Stomach (tissue), 9 donors: ENCODE data around the gene BTBD6. TPM values are rescaled to one million over a fixed set of nuclear protein-coding genes. Genes with fewer than 3 reads are reported as not detected.
A peak's percentile ranks its signal among the peaks of the same experiment; 100 is the strongest.
"Not testable (repeated sequence)": the region's sequence is repeated elsewhere in the genome, so short reads cannot be mapped to it uniquely, and the experiment has no call there.

Experiments used
- DNase-seq, 2 donors: peaks; one replicate each; pipeline versions ENCODE4 v3.0.0 to v3.0.0-alpha.2; 2013 to 2019
- H3K27ac ChIP-seq, 5 donors: fragments of 200-600 bp in 4 of 5; sonication (generic) in 4 of 5; one replicate each; pipeline ENCODE4 v1.5.1; 2013 to 2019; ENCODE audit warnings: mild to moderate bottlenecking in 1 of 5, moderate library complexity in 1 of 5
- H3K27me3 ChIP-seq, 3 donors: fragments of 200-600 bp; sonication (generic); one replicate each; pipeline ENCODE4 v1.5.1; 2017 to 2019; ENCODE audit warnings: mixed run types in 1 of 3
- H3K36me3 ChIP-seq, 4 donors: fragments of 200-600 bp; sonication (generic); 1 replicate in 3 of 4; 2 replicates in 1 of 4; pipeline ENCODE4 v1.5.1; 2016 to 2019
- H3K4me1 ChIP-seq, 4 donors: fragments of 200-600 bp; sonication (generic); one replicate each; pipeline ENCODE4 v1.5.1; 2016 to 2019
- H3K4me3 ChIP-seq, 4 donors: fragments of 200-600 bp; sonication (generic) in 3 of 4; one replicate each; pipeline ENCODE4 v1.5.1; 2016 to 2019; ENCODE audit warnings: mild to moderate bottlenecking in 1 of 4
- H3K9me3 ChIP-seq, 4 donors: fragments of 200-600 bp; sonication (generic); one replicate each; pipeline ENCODE4 v1.5.1; 2016 to 2019
- EP300 ChIP-seq: sonication (generic); formaldehyde crosslinking; IDR thresholded peaks from one replicate; pipeline ENCODE4 v1.6.1; 2017; ENCODE audit warnings: antibody characterized with exemption
- POLR2A ChIP-seq, 4 donors: fragments of 450-650 bp; IDR thresholded peaks; one replicate each; pipeline ENCODE4 v1.6.1; 2016; ENCODE audit warnings: antibody characterized with exemption in 4 of 4, control low read depth in 2 of 4, mild to moderate bottlenecking in 1 of 4, moderate library complexity in 1 of 4
- POLR2AphosphoS5 ChIP-seq, 3 donors: sonication (generic); formaldehyde crosslinking; IDR thresholded peaks; one replicate each; pipeline ENCODE4 v1.6.1; 2016; ENCODE audit warnings: antibody characterized with exemption in 3 of 3
- WGBS, 5 donors: extraction: QIAGEN DNeasy Blood & Tissue Kit in 3 of 5; methylation state at CpG; one replicate each; pipeline versions ENCODE4 v1.1.5 to v1.1.7; 2013 to 2018; 5-methylcytosine and 5-hydroxymethylcytosine counted together
- intact Hi-C: fragments of 100-400 bp; cut with DNase I; formaldehyde crosslinking; loops from one replicate; pipeline ENCODE4 v1.15.1; 2023; ENCODE audit warnings: low total_unique reads
- polyA plus RNA-seq, 3 donors: library from polyadenylated mRNA; stranded (reverse); fragments of 200-250 nt; gene quantifications; one replicate each; pipeline ENCODE4 v1.2.3, GENCODE V29; 2013
- total RNA-seq, 5 donors: library from RNA; depleted of rRNA; stranded (reverse); fragments of >200 nt; gene quantifications; one replicate each; pipeline versions ENCODE4 v1.1.0 to v1.2.3, GENCODE V29; 2014 to 2016
- TF ChIP-seq, protein P1 (sequence below), 7 experiments: fragments of 450-650 bp in 4 of 7; fragments of 200-600 bp in 3 of 7; sonication (generic) in 3 of 7; IDR thresholded peaks; one replicate each; pipeline ENCODE4 v1.5.1; 2016 to 2019; ENCODE audit warnings: antibody characterized with exemption in 7 of 7, control low read depth in 2 of 7, mild to moderate bottlenecking in 1 of 7
- donor health status: healthy with polysubstance abuse.
- donor health status: Bipolar disorder and iron deficiency.
- donor health status: healthy.

BTBD6 gene
- total and polyA plus RNA-seq, 8 donors, result 13.4 to 55.0 (median 38.0) TPM

DNA sequence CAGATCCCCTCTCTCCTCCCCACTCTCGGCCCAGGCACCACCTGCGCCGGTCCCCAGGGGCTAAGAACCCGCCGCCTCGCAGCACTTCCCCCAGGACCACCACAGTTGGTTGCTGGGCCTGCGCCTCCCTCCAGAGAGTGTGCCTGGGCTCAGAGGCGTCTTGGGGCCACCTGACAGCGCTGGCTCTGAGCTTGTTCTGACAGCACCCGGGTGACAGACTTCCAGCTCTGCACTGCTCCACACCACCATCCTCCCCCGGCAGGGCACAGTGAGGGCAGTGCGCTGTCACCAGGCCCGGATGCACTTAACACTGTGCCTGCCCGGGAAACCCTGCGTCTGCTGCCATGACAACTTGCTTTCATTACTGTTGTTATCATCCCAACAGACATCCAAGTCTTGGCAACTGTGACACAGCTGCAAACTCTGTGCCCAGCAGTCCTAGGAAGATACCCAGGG is 45.8 kb downstream of the BTBD6 start:
- WGBS, 5 donors, result 62 to 70% (median 66%) methylated on average over 12 to 15 of the region's 15 CpGs
- TF ChIP-seq EP300 (no peak), POLR2A (IDR thresholded peaks at IDR 0.05) (no peak), POLR2AphosphoS5 (IDR thresholded peaks at IDR 0.05) (no peak)
- TF ChIP-seq, protein P1, sequence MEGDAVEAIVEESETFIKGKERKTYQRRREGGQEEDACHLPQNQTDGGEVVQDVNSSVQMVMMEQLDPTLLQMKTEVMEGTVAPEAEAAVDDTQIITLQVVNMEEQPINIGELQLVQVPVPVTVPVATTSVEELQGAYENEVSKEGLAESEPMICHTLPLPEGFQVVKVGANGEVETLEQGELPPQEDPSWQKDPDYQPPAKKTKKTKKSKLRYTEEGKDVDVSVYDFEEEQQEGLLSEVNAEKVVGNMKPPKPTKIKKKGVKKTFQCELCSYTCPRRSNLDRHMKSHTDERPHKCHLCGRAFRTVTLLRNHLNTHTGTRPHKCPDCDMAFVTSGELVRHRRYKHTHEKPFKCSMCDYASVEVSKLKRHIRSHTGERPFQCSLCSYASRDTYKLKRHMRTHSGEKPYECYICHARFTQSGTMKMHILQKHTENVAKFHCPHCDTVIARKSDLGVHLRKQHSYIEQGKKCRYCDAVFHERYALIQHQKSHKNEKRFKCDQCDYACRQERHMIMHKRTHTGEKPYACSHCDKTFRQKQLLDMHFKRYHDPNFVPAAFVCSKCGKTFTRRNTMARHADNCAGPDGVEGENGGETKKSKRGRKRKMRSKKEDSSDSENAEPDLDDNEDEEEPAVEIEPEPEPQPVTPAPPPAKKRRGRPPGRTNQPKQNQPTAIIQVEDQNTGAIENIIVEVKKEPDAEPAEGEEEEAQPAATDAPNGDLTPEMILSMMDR (IDR thresholded peaks at IDR 0.05), result no peak
- Histone ChIP-seq H3K36me3 (no peaks in the 10 kb centered on the region), H3K4me1 (peaks cover 21 to 57% (median 36%) of the 10 kb centered on the region in 4 donors), H3K27me3 (no peaks in the 10 kb centered on the region), H3K27ac (peak overlapping the region in 2 of 5 donors; percentile 27 to 34), H3K4me3 (no peak overlapping the region), H3K9me3 (no peaks in the 10 kb centered on the region)
- DNase-seq, result peak in 1 of 2 donors; percentile 87
- intact Hi-C loops, result no loop called here

DNA sequence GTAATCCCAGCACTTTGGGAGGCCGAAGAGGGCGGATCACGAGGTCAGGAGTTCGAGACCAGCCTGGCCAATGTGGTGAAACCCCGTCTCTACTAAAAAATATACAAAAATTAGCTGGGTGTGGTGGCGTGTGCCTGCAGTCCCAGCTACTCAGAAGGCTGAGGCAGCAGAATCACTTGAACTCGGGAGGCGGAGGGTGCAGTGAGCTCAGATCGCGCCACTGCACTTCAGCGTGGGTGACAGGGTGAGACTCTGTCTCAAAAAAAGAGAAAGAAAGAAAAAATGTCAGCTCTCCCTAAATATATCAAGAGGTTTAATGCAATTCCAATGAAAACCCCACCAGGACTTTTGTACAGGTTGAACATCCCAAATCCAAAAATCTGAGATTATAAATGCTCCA is 49.0 kb downstream of the BTBD6 start:
- DNase-seq, intact Hi-C loops, H3K27me3 ChIP-seq, H3K9me3 ChIP-seq, H3K27ac ChIP-seq, H3K4me3 ChIP-seq, H3K36me3 ChIP-seq: not testable (repeated sequence)
- WGBS, 5 donors, result 92 to 96% (median 94%) methylated on average over 11 of the region's 11 CpGs
- peaks cover 31 to 60% (median 48%) of the 10 kb centered on the region in 4 donors for H3K4me1 ChIP-seq

DNA sequence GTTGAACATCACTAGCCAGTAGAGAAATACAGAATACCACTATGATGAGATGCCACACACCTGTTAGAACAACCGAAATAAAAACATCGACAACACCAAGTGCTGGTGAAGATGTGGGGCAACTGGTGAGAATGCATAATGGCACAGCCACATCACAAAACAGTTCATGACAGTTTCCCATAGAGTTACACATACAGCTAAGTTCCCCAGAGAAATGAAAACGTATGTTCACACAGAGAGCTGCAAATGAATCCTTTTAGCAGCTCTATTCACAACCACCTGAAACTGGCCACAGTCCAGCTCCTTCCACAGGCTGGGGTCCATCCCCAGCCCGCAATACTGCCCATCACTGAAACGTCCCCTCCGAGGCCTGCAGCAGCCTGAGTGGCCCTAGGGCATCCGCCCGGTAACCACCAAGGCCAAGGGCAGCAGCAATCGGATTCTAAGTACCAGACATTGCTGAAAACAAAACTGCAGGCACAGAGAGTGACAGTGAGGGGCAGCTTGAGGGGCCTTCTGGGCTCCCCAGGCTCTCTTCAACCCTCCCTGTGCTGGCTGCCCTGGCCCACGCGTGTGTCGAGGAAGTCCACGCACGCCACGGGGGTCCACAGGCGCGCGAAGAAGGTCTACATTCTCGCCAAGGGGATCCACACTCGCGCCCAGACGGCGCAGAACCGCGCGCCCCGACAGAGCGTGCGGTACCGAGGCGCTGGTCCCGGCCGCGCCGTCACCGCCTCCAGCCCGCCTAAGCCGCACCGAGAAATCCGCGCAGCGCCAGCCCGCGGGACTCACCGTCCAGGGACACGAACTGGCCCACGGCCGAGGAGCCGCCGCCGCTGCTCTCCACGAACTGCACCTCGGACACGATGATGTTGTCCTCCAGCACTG is 51.6 kb downstream of the BTBD6 start:
- Histone ChIP-seq H3K9me3 (no peaks in the 10 kb centered on the region), H3K4me1 (peaks cover 19 to 34% (median 26%) of the 10 kb centered on the region in 4 donors), H3K27me3 (no peaks in the 10 kb centered on the region), H3K27ac (peak overlapping the region; percentile 96 to 100 (median 98)), H3K36me3 (no peaks in the 10 kb centered on the region), H3K4me3 (peak overlapping the region; percentile 72 to 92 (median 84))
- WGBS, 5 donors, result 6 to 26% (median 6%) methylated on average over 8 to 54 of the region's 54 CpGs
- intact Hi-C loops, result no loop called here
- TF ChIP-seq POLR2AphosphoS5 (IDR thresholded peaks at IDR 0.05) (no peak), POLR2A (IDR thresholded peaks at IDR 0.05) (no peak)
- TF ChIP-seq, protein P1 (IDR thresholded peaks at IDR 0.05), result no peak
- no peak for DNase-seq

Other genes with a start within 250 kb of the BTBD6 start
- gene CDCA4, start 227.4 kb upstream of the BTBD6 start, total RNA-seq, result 10 to 100 TPM in 2 of 5 donors, 1 to 10 TPM in 3; 2.9 to 12.3 (median 4.5) TPM
- 1 to 10 TPM; 4.7 to 9.4 (median 8.0) TPM for gene CDCA4, start 227.4 kb upstream of the BTBD6 start, polyA plus RNA-seq
- gene GPR132, start 183.1 kb upstream of the BTBD6 start, total RNA-seq, result 10 to 100 TPM in 1 of 5 donors, 1 to 10 TPM in 3, under 1 TPM in 1; under 0.01 to 11.1 (median 1.7) TPM
- under 1 TPM; 0.38 to 0.81 (median 0.76) TPM for gene GPR132, start 183.1 kb upstream of the BTBD6 start, polyA plus RNA-seq
- gene JAG2, start 79.8 kb upstream of the BTBD6 start, total RNA-seq, result 100 to 1,000 TPM in 1 of 5 donors, 10 to 100 TPM in 3, 1 to 10 TPM in 1; 8.0 to 117 (median 18.7) TPM
- 10 to 100 TPM in 1 of 3 donors, 1 to 10 TPM in 2; 6.0 to 27.2 (median 7.5) TPM for gene JAG2, start 79.8 kb upstream of the BTBD6 start, polyA plus RNA-seq
- 10 to 100 TPM in 4 of 5 donors, not detected in 1; 15.2 to 62.6 (median 18.4) TPM for gene NUDT14, start 67.2 kb upstream of the BTBD6 start, total RNA-seq
- gene NUDT14, start 67.2 kb upstream of the BTBD6 start, polyA plus RNA-seq, result 10 to 100 TPM; 26.6 to 51.7 (median 30.7) TPM
- gene BRF1, start 52.5 kb downstream of the BTBD6 start, total RNA-seq, result 100 to 1,000 TPM in 1 of 5 donors, 10 to 100 TPM in 4; 31.5 to 141 (median 42.6) TPM
- gene BRF1, start 52.5 kb downstream of the BTBD6 start, polyA plus RNA-seq, result 10 to 100 TPM in 2 of 3 donors, 1 to 10 TPM in 1; 9.2 to 19.7 (median 19.4) TPM
- 100 to 1,000 TPM in 3 of 5 donors, 10 to 100 TPM in 2; 33.6 to 209 (median 114) TPM for gene PACS2, start 66.2 kb downstream of the BTBD6 start, total RNA-seq
- 10 to 100 TPM; 23.4 to 49.8 (median 34.7) TPM for gene PACS2, start 66.2 kb downstream of the BTBD6 start, polyA plus RNA-seq
- gene TEX22, start 150.0 kb downstream of the BTBD6 start, total RNA-seq, result under 1 TPM in 1 of 5 donors, not detected in 4; 0.18 TPM
- under 1 TPM in 1 of 3 donors, not detected in 2; 0.35 TPM for gene TEX22, start 150.0 kb downstream of the BTBD6 start, polyA plus RNA-seq
- 100 to 1,000 TPM in 2 of 5 donors, 10 to 100 TPM in 3; 49.8 to 183 (median 85.5) TPM for gene MTA1, start 171.3 kb downstream of the BTBD6 start, total RNA-seq
- gene MTA1, start 171.3 kb downstream of the BTBD6 start, polyA plus RNA-seq, result 10 to 100 TPM; 24.9 to 57.1 (median 40.3) TPM
- 100 to 1,000 TPM in 1 of 5 donors, 10 to 100 TPM in 4; 36.0 to 135 (median 72.7) TPM for gene CRIP2, start 226.3 kb downstream of the BTBD6 start, total RNA-seq
- gene CRIP2, start 226.3 kb downstream of the BTBD6 start, polyA plus RNA-seq, result 100 to 1,000 TPM in 1 of 3 donors, 10 to 100 TPM in 2; 68.5 to 127 (median 94.7) TPM
- gene CRIP1, start 238.4 kb downstream of the BTBD6 start, total RNA-seq, result 10 to 100 TPM in 3 of 5 donors, 1 to 10 TPM in 1, not detected in 1; 3.5 to 95.0 (median 23.9) TPM
- gene CRIP1, start 238.4 kb downstream of the BTBD6 start, polyA plus RNA-seq, result 100 to 1,000 TPM in 1 of 3 donors, 10 to 100 TPM in 2; 60.1 to 149 (median 99.0) TPM
- gene TEDC1, start 242.7 kb downstream of the BTBD6 start, total RNA-seq, result 100 to 1,000 TPM in 1 of 5 donors, 10 to 100 TPM in 2, 1 to 10 TPM in 2; 3.0 to 167 (median 44.9) TPM
- 10 to 100 TPM; 13.8 to 18.8 (median 17.1) TPM for gene TEDC1, start 242.7 kb downstream of the BTBD6 start, polyA plus RNA-seq